Stimulated activated CD4-positive, alpha-beta T cell treated with anti-CD3 and anti-CD28 coated beads, Interleukin-4, amount 100 ng/mL, for 4 hours (primary cell): ENCODE results near the gene PDLIM1.
"Not testable (repeated sequence)": the region's sequence is repeated elsewhere in the genome, so short reads cannot be mapped to it uniquely, and the experiment has no call there.

ENCODE experiments used
- DNase-seq, 2 experiments: peaks; one replicate each; pipeline ENCODE4 v3.0.0-alpha.2; 2020

Gene PDLIM1

DNA sequence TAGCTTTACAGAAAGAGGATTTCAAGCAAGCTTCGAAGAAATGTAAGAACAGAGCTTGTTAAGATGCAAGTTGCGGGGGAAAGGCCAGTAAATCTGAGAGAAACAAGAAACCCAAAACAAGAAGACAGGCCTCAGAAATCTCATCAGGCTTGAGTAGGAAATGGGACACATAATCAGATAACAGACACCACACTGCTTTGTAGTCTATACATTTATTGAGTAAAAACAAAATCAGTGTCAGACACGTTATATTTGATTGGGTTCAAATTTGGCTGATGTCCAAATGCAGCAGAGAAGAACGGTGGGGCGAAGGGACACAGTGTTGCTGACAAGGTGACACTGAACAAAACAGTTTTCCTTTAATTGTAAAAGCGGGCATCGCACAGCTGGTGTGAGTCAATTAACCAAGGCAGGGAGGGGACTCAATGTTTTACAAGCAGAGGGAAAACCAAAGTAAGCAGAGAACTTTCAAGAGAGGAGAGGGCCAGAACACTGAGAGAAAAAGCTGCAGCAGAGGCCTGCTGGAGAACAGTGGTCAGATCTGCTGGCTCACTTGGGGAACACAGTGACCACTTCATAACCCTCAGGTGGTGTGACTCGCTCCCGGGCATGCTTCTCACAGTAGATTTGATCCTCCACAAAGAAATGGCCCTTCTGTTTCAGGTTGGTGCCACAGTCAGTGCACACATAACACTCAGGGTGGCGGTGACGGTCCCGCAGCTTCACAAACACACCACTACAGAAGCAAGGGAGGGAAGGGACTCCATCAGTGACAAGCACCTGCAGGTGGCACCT is 53.2 kb downstream of the PDLIM1 start:
- no peak for DNase-seq

DNA sequence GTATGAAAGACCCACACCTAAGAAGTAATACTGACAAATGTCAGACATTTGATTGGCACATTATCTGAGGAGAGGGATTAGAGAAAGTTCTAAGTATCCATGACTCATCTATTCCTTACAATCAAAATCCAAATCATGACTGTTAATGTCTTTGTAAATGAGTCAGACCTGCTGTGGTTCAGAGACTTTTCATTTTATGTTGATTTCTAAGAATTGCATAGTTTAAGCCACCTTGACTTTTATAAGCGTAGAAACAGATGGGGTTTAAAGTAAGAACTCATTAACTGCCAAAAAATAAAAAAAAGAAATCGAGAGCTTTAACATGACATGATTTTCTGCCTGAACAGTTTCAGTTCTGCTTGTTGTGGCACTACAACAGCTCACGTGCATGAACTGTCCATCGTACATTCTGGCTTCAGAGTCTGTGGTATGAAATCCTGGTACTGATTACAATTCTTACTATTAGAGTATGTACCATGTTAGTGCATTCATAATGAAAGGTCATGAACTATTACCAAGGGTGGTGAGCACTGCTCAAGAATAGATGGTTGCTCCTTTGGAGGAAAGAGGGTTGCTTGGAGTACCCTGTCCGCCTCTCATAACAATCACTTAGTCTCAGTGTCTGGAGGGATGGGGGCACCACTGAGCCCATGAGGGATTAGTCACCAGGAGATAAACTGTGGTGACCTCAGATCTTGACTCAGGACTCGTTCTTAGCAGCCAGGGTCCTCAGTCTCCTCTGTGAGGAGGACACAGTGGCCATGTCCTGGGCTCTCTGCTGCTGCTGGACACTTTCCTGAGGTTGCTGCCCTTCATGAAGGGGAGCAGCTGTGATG is 54.5 kb downstream of the PDLIM1 start:
- no peak for DNase-seq

GRCh38 chr10:95235676-95236067 is 55.1 kb downstream of the PDLIM1 start:
- no peak for DNase-seq

GRCh38 chr10:95234951-95235350 is 55.9 kb downstream of the PDLIM1 start:
- DNase-seq, result no peak

- no peak for DNase-seq
Measured at GRCh38 chr10:95233377-95234034, 57.3 kb downstream of the PDLIM1 start.

GRCh38 chr10:95230677-95231586 is 59.9 kb downstream of the PDLIM1 start:
- peak; percentile 47 to 52 for DNase-seq

GRCh38 chr10:95229724-95230627 is 60.8 kb downstream of the PDLIM1 start:
- DNase-seq, result no peak

GRCh38 chr10:95228934-95229723 is 61.7 kb downstream of the PDLIM1 start:
- DNase-seq, result not testable (repeated sequence)

- DNase-seq, result no peak
Measured at GRCh38 chr10:95225136-95225535, 65.7 kb downstream of the PDLIM1 start.

- no peak for DNase-seq
Measured at GRCh38 chr10:95221124-95221523, 69.7 kb downstream of the PDLIM1 start.

GRCh38 chr10:95220539-95220938 is 70.3 kb downstream of the PDLIM1 start:
- no peak for DNase-seq

GRCh38 chr10:95217476-95217875 is 73.3 kb downstream of the PDLIM1 start:
- DNase-seq, result no peak

DNA sequence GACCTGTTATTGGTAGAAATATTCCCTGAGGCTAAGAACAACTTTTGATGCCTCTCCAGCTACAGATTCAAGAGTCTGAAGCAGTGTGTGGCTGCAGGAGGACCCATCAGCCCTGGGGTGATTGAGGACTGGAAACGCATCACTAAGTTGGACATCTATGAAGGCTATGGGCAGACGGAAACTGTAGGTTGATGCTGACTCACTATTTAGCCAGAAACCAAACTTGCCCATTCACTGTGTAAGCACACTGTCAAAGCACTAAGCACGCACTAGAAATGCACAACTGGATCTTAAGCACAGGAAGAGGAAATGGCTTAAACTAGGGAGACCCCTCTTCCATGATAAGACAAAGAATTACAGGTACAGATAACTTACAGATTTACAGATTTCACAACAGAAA is 76.0 kb downstream of the PDLIM1 start:
- no peak for DNase-seq

DNA sequence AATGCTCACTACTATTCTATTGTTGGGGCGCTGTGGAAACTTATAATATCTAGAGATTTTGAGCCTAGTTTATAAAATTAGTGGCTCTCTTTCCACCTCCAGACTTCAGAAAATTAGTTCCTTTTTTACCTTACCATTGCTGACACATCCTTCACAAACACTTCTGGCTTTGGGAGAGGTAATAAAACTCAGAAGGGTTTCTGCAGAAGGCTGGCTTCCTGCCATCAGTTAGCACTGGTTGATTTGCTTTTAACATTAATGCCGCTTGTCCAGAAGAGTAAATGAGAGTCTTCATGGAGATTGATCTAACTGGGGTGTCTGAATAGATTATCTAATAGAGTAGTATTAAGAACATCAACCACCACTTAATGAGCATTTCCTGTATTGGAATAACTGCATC is 76.4 kb downstream of the PDLIM1 start:
- no peak for DNase-seq

GRCh38 chr10:95211606-95212279 is 79.1 kb downstream of the PDLIM1 start:
- DNase-seq, result no peak

DNA sequence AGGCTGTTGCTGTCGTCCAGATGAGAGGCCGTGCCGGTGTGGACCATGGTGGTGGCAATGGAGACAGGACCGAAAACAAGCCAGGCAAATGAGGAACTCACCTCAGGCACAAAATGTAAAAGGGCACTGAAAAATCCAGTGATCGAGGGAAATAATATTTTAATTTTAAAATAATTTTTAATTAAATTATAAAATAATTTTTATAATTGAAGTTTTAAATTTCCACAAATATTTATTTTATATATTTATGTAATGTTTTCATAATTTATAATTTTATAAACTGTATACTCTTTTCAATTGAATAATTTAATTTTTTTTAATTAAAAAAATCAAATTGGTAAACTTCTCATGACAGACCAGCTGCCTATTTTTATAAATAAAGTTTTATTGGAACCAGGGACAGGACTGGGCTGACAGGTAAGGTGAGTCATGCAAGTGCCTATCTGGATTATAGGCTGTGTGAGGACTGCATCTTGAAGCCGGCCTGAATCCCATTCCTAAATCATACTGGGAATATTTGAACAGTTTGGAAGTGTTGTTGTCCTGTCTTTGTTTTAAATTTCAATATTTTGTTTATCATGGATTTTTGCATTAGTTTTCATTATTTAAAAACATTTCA is 81.2 kb downstream of the PDLIM1 start:
- DNase-seq, result no peak

- no peak for DNase-seq
Measured at GRCh38 chr10:95208702-95209391, 82.0 kb downstream of the PDLIM1 start.

- DNase-seq, result not testable (repeated sequence)
Measured at GRCh38 chr10:95202865-95203264, 87.9 kb downstream of the PDLIM1 start.

- no peak for DNase-seq
Measured at GRCh38 chr10:95201736-95202135, 89.1 kb downstream of the PDLIM1 start.
